GM23338 (cell line): ENCODE results near the gene ZNF418. TPM values are rescaled to one million over a fixed set of nuclear protein-coding genes. Genes with fewer than 3 reads are reported as not detected.

Source experiments
- CTCF ChIP-seq, 2 experiments: fragments of 200-600 bp in 1 of 2; sonication (generic) in 1 of 2; conservative IDR thresholded peaks; 2 replicates each; pipeline versions ENCODE4 v1.5.1 to v1.6.1; 2016 to 2017; ENCODE audit warnings: antibody characterized with exemption in 2 of 2, low read depth in 2 of 2, mild to moderate bottlenecking in 2 of 2, moderate library complexity in 1 of 2
- JUNB ChIP-seq: IDR thresholded peaks from one replicate; pipeline ENCODE4 v1.6.1; 2016; ENCODE audit warnings: antibody characterized with exemption; ENCODE audit not compliant: unreplicated experiment
- ZNF331 ChIP-seq: fragments of 250-450 bp; sonication (Bioruptor Pico); IDR thresholded peaks from 2 replicates; pipeline ENCODE4 v1.5.0; 2020; ENCODE audit warnings: low read depth, mild to moderate bottlenecking, moderate library complexity
- polyA plus RNA-seq: library from polyadenylated mRNA; unstranded; fragments of >200 nt; fragmentation: Nextera tagmentation; extraction: Ambion mirVana; gene quantifications from 2 replicates; pipeline ENCODE4 v1.2.1, GENCODE V29; 2016
- total RNA-seq: library from RNA; depleted of rRNA; stranded (reverse); fragments of >200 nt; shearing (Covaris generic); gene quantifications from 2 replicates; pipeline ENCODE4 v1.2.3, GENCODE V29; 2014; rRNA removed

Gene ZNF418
- total and polyA plus RNA-seq, 2 experiments from 2014 or later: 11.1 to 13.4 TPM

GRCh38 chr19:57872450-57872849, 62.8 kb downstream of the ZNF418 start (continued):
- no peak for TF ChIP-seq ZNF331 (CRISPR knock-in tag)
- TF ChIP-seq CTCF (conservative IDR thresholded peaks at IDR 0.05; ENCODE audit: low read depth in 2 of 2): no peak
- TF ChIP-seq JUNB: no peak

Other genes with a start within 250 kb of the ZNF418 start
- 7.3 and 10.1 TPM in 2 replicates for gene ZNF154, start 226.2 kb downstream of the ZNF418 start, total RNA-seq
- 4.4 and 5.1 TPM in 2 replicates for gene ZNF154, start 226.2 kb downstream of the ZNF418 start, polyA plus RNA-seq
- 6.6 and 6.7 TPM in 2 replicates for gene ZNF671, start 207.8 kb downstream of the ZNF418 start, total RNA-seq
- gene ZNF671, start 207.8 kb downstream of the ZNF418 start, polyA plus RNA-seq: 2.9 and 3.3 TPM in 2 replicates
- gene ZNF776, start 188.6 kb downstream of the ZNF418 start, total RNA-seq: 19.4 and 22.6 TPM in 2 replicates
- 4.7 and 5.9 TPM in 2 replicates for gene ZNF776, start 188.6 kb downstream of the ZNF418 start, polyA plus RNA-seq
- 12.5 and 16.9 TPM in 2 replicates for gene ZNF586, start 165.7 kb downstream of the ZNF418 start, total RNA-seq
- 5.2 and 7.2 TPM in 2 replicates for gene ZNF586, start 165.7 kb downstream of the ZNF418 start, polyA plus RNA-seq
- gene ZNF552, start 120.5 kb downstream of the ZNF418 start, total RNA-seq: 15.7 and 18.9 TPM in 2 replicates
- 7.7 and 11.7 TPM in 2 replicates for gene ZNF552, start 120.5 kb downstream of the ZNF418 start, polyA plus RNA-seq
- gene ZNF587B, start 105.1 kb downstream of the ZNF418 start, total RNA-seq: 62.0 and 69.9 TPM in 2 replicates
- gene ZNF587B, start 105.1 kb downstream of the ZNF418 start, polyA plus RNA-seq: 13.7 and 16.6 TPM in 2 replicates
- 31.8 and 38.7 TPM in 2 replicates for gene ZNF587, start 85.5 kb downstream of the ZNF418 start, total RNA-seq
- 12.8 and 13.6 TPM in 2 replicates for gene ZNF587, start 85.5 kb downstream of the ZNF418 start, polyA plus RNA-seq
- gene ZNF814, start 46.4 kb downstream of the ZNF418 start, total RNA-seq: 75.1 and 80.4 TPM in 2 replicates
- gene ZNF814, start 46.4 kb downstream of the ZNF418 start, polyA plus RNA-seq: 86.9 and 89.5 TPM in 2 replicates
- 16.0 and 19.4 TPM in 2 replicates for gene ZNF417, start 18.8 kb downstream of the ZNF418 start, total RNA-seq
- 4.7 and 6.0 TPM in 2 replicates for gene ZNF417, start 18.8 kb downstream of the ZNF418 start, polyA plus RNA-seq
- gene ZNF256, start 12.3 kb upstream of the ZNF418 start, total RNA-seq: 16.2 and 20.4 TPM in 2 replicates
- 5.8 and 8.8 TPM in 2 replicates for gene ZNF256, start 12.3 kb upstream of the ZNF418 start, polyA plus RNA-seq
- gene C19orf18, start 39.1 kb upstream of the ZNF418 start, total RNA-seq: not detected in 2 replicates
- 0.66 and 1.0 TPM in 2 replicates for gene C19orf18, start 39.1 kb upstream of the ZNF418 start, polyA plus RNA-seq
- 54.4 and 55.6 TPM in 2 replicates for gene ZNF606, start 67.4 kb upstream of the ZNF418 start, total RNA-seq
- 11.4 and 13.6 TPM in 2 replicates for gene ZNF606, start 67.4 kb upstream of the ZNF418 start, polyA plus RNA-seq
- gene ZSCAN1, start 98.6 kb upstream of the ZNF418 start, total RNA-seq: 0.93 and 1.5 TPM in 2 replicates
- 3.9 and 4.9 TPM in 2 replicates for gene ZSCAN1, start 98.6 kb upstream of the ZNF418 start, polyA plus RNA-seq
- 9.8 and 10.3 TPM in 2 replicates for gene ZNF135, start 123.9 kb upstream of the ZNF418 start, total RNA-seq
- gene ZNF135, start 123.9 kb upstream of the ZNF418 start, polyA plus RNA-seq: 2.8 and 4.8 TPM in 2 replicates
- 63.9 and 75.0 TPM in 2 replicates for gene ZSCAN18, start 162.8 kb upstream of the ZNF418 start, total RNA-seq
- gene ZSCAN18, start 162.8 kb upstream of the ZNF418 start, polyA plus RNA-seq: 25.1 and 29.1 TPM in 2 replicates
- gene ZNF329, start 215.4 kb upstream of the ZNF418 start, total RNA-seq: 15.2 and 16.9 TPM in 2 replicates
- 2.7 and 3.3 TPM in 2 replicates for gene ZNF329, start 215.4 kb upstream of the ZNF418 start, polyA plus RNA-seq
- 31.2 and 40.0 TPM in 2 replicates for gene ZNF274, start 247.7 kb upstream of the ZNF418 start, total RNA-seq
- gene ZNF274, start 247.7 kb upstream of the ZNF418 start, polyA plus RNA-seq: 17.5 and 19.9 TPM in 2 replicates